Posterior vena cava (tissue), 2 donors: Measurements from ENCODE around the gene EHD3. TPM values are rescaled to one million over a fixed set of nuclear protein-coding genes. Genes with fewer than 3 reads are reported as not detected.

ENCODE experiments used
- DNase-seq: peaks from one replicate; pipeline ENCODE4 v3.0.0-alpha.2; 2020; ENCODE audit warnings: low spot score
- intact Hi-C, 2 donors: fragments of 100-400 bp; cut with DNase I; formaldehyde crosslinking; loops; one replicate each; pipeline versions ENCODE4 v1.14.1 to v1.14.2; 2022 to 2023
- total RNA-seq, 2 donors: library from RNA; stranded (reverse); fragmentation: NEBNext Ultra II Directional; extraction: Animal tissue kit (Norgen Biotek cat#: 25700); gene quantifications; one replicate each; pipeline ENCODE4 v1.2.1, GENCODE V29; 2021
- donor health status: DM: yes; HTN: yes; CAD: no.
- donor health status: DM: yes; HTN: yes; CAD: no.

The EHD3 gene
- total RNA-seq, 2 donors from 2014 or later = 17.4 to 28.7 TPM

GRCh38 chr2:31232586-31232985, 1.4 kb upstream of the EHD3 start:
- no peak for DNase-seq
- intact Hi-C loops = loop anchor here (5.0 to 10.0 kb wide), 2 partner anchors 100 to 102 kb away; no protein-coding TSS in a partner anchor

GRCh38 chr2:31233231-31233630, 721 bp upstream of the EHD3 start:
- no peak for DNase-seq
- intact Hi-C loops = loop anchor here (5.0 to 10.0 kb wide), 2 partner anchors 99 to 102 kb away; no protein-coding TSS in a partner anchor

GRCh38 chr2:31234683-31235503, 941 bp downstream of the EHD3 start:
- intact Hi-C loops = loop anchor here (5.0 to 10.0 kb wide), 3 partner anchors 62 to 100 kb away; no protein-coding TSS in a partner anchor

GRCh38 chr2:31235504-31235902, 1.6 kb downstream of the EHD3 start:
- intact Hi-C loops = loop anchor here (5.0 to 10.0 kb wide), 2 partner anchors 62 to 99 kb away; no protein-coding TSS in a partner anchor
- DNase-seq = no peak

More at GRCh38 chr2:31234683-31235503, 941 bp downstream of the EHD3 start:
- no peak for DNase-seq

GRCh38 chr2:31236433-31237205, 2.7 kb downstream of the EHD3 start:
- DNase-seq = no peak
- intact Hi-C loops = loop anchor here (5.0 to 10.0 kb wide), 2 partner anchors 61 to 98 kb away; no protein-coding TSS in a partner anchor

GRCh38 chr2:31237348-31238017, 3.5 kb downstream of the EHD3 start:
- no peak for DNase-seq
- intact Hi-C loops = loop anchor here (5.0 to 10.0 kb wide), 2 partner anchors 60 to 97 kb away; no protein-coding TSS in a partner anchor

GRCh38 chr2:31238126-31238905, 4.4 kb downstream of the EHD3 start:
- intact Hi-C loops = loop anchor here (5.0 to 10.0 kb wide), 2 partner anchors 59 to 96 kb away; no protein-coding TSS in a partner anchor
- DNase-seq = no peak

- intact Hi-C loops = loop anchor here (5.0 to 10.0 kb wide), 2 partner anchors 58 to 96 kb away; no protein-coding TSS in a partner anchor
- DNase-seq = peak; percentile 77
Observed at GRCh38 chr2:31238906-31239592, 5.1 kb downstream of the EHD3 start.

- intact Hi-C loops = loop anchor here (5.0 to 10.0 kb wide), 2 partner anchors 58 to 95 kb away; no protein-coding TSS in a partner anchor
- DNase-seq = peak; percentile 89
Observed at GRCh38 chr2:31239593-31240177, 5.7 kb downstream of the EHD3 start.

GRCh38 chr2:31240381-31241365, 6.7 kb downstream of the EHD3 start:
- no peak for DNase-seq
- intact Hi-C loops = no loop called here

GRCh38 chr2:31241625-31242270, 7.8 kb downstream of the EHD3 start:
- DNase-seq = no peak
- intact Hi-C loops = no loop called here

- DNase-seq = no peak
- intact Hi-C loops = no loop called here
Observed at GRCh38 chr2:31243053-31243452, 9.1 kb downstream of the EHD3 start.

GRCh38 chr2:31244101-31244500, 10.1 kb downstream of the EHD3 start:
- intact Hi-C loops = no loop called here
- no peak for DNase-seq

GRCh38 chr2:31246184-31246852, 12.4 kb downstream of the EHD3 start:
- intact Hi-C loops = no loop called here

GRCh38 chr2:31247711-31248110, 13.8 kb downstream of the EHD3 start:
- intact Hi-C loops = no loop called here
- peak; percentile 25 for DNase-seq

More at GRCh38 chr2:31246184-31246852, 12.4 kb downstream of the EHD3 start:
- peak; percentile 7 for DNase-seq
